ENCODE results near the gene CACYBP.

DNA sequence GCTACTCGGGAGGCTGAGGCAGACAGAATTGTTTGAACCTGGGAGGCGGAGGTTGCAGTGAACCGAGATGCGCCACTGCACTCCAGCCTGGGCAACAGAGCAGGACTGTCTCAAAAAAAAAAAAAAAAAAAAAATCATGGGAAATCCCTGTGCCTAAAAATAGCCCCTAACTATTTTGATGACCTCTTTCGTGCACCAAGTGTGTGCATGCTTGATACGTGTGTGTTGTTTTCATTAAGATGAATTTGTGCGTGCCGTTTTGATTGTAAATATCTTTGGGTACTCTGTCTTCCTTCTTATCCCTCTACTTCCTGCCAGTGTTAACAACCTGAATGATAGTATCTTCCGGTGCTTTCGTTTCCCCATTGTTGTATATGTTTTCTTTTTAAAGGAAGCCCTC is 9.8 kb downstream of the CACYBP start:
- no peak for TF ChIP-seq POLR2A (IDR thresholded peaks at IDR 0.05)
- no peak for TF ChIP-seq CTCF (IDR thresholded peaks at IDR 0.05)

Data from stomach (tissue), 4 donors.